ENCODE results near the gene DGCR6L. TPM values are rescaled to one million over a fixed set of nuclear protein-coding genes. Genes with fewer than 3 reads are reported as not detected.
"Not testable (repeated sequence)": the region's sequence is repeated elsewhere in the genome, so short reads cannot be mapped to it uniquely, and the experiment has no call there.

DGCR6L gene
- total and polyA plus RNA-seq, 3 experiments from 2014 or later: 46.8 to 150 (median 48.4) TPM

GRCh38 chr22:20289182-20290044, 30.4 kb downstream of the DGCR6L start:
- H3K27ac Mint-ChIP-seq, POLR2A ChIA-PET, DNase-seq: not testable (repeated sequence)

GRCh38 chr22:20286784-20287423, 33.0 kb downstream of the DGCR6L start:
- H3K9me3 Mint-ChIP-seq; H3K4me1 ChIP-seq (ENCODE audit: insufficient read depth, low read length); H3K36me3 Mint-ChIP-seq; H3K27me3 ChIP-seq (ENCODE audit: insufficient read depth, low read length, poor library complexity, severe bottlenecking); H3K4me1 Mint-ChIP-seq; H3K27ac Mint-ChIP-seq; H3K4me3 Mint-ChIP-seq; DNase-seq; POLR2A ChIA-PET; H3K36me3 ChIP-seq (ENCODE audit: insufficient read depth, low read length); H3K4me3 ChIP-seq (ENCODE audit: low read length); H3K27me3 Mint-ChIP-seq; H3K27ac ChIP-seq (ENCODE audit: low read depth, low read length); H3K9me3 ChIP-seq (ENCODE audit: low read length): not testable (repeated sequence)
- CTCF ChIA-PET: interaction anchor here (1.1 to 1.2 kb wide), 2 partner anchors 130 to 316 kb away, joined by 3 to 14 read pairs; no protein-coding TSS in a partner anchor

More at GRCh38 chr22:20289182-20290044, 30.4 kb downstream of the DGCR6L start:
- H3K27ac ChIP-seq (ENCODE audit: low read depth, low read length); H3K4me3 Mint-ChIP-seq; H3K4me3 ChIP-seq (ENCODE audit: low read length); H3K9me3 Mint-ChIP-seq; H3K4me1 ChIP-seq (ENCODE audit: insufficient read depth, low read length); H3K36me3 Mint-ChIP-seq; CTCF ChIA-PET; H3K27me3 Mint-ChIP-seq; H3K4me1 Mint-ChIP-seq; H3K9me3 ChIP-seq (ENCODE audit: low read length); H3K27me3 ChIP-seq (ENCODE audit: insufficient read depth, low read length, poor library complexity, severe bottlenecking); H3K36me3 ChIP-seq (ENCODE audit: insufficient read depth, low read length): not testable (repeated sequence)

- H3K9me3 ChIP-seq (ENCODE audit: low read length); H3K9me3 Mint-ChIP-seq; H3K27ac Mint-ChIP-seq; H3K36me3 ChIP-seq (ENCODE audit: insufficient read depth, low read length); H3K27ac ChIP-seq (ENCODE audit: low read depth, low read length); H3K36me3 Mint-ChIP-seq; H3K4me3 Mint-ChIP-seq; H3K4me1 Mint-ChIP-seq; H3K4me3 ChIP-seq (ENCODE audit: low read length); POLR2A ChIA-PET; DNase-seq; H3K27me3 Mint-ChIP-seq; H3K27me3 ChIP-seq (ENCODE audit: insufficient read depth, low read length, poor library complexity, severe bottlenecking); H3K4me1 ChIP-seq (ENCODE audit: insufficient read depth, low read length): not testable (repeated sequence)
- CTCF ChIA-PET: interaction anchor here (1.1 to 1.2 kb wide), 2 partner anchors 129 to 315 kb away, joined by 3 to 14 read pairs; no protein-coding TSS in a partner anchor
Observed at GRCh38 chr22:20286312-20286660, 33.6 kb downstream of the DGCR6L start.

- H3K36me3 ChIP-seq (ENCODE audit: insufficient read depth, low read length); H3K4me3 ChIP-seq (ENCODE audit: low read length); H3K4me1 ChIP-seq (ENCODE audit: insufficient read depth, low read length); H3K4me1 Mint-ChIP-seq; H3K4me3 Mint-ChIP-seq; H3K27ac Mint-ChIP-seq; H3K27me3 Mint-ChIP-seq; H3K36me3 Mint-ChIP-seq; H3K27me3 ChIP-seq (ENCODE audit: insufficient read depth, low read length, poor library complexity, severe bottlenecking); H3K9me3 Mint-ChIP-seq; H3K9me3 ChIP-seq (ENCODE audit: low read length); POLR2A ChIA-PET; H3K27ac ChIP-seq (ENCODE audit: low read depth, low read length): not testable (repeated sequence)
- DNase-seq: peak; percentile 65 to 83 (median 68)
- CTCF ChIA-PET: interaction anchor here (0.7 to 3.0 kb wide), 5 partner anchors 39 to 315 kb away, joined by 3 to 23 read pairs (median 6); no protein-coding TSS in a partner anchor
Observed at GRCh38 chr22:20285473-20286311, 34.2 kb downstream of the DGCR6L start.

GRCh38 chr22:20284471-20285086, 35.3 kb downstream of the DGCR6L start:
- no peak overlapping the region for H3K27ac ChIP-seq (ENCODE audit: low read depth, low read length)
- Mint-ChIP-seq H3K27me3 (peaks cover 1 to 2% of the 10 kb centered on the region in 2 donors), H3K36me3 (no peaks in the 10 kb centered on the region), H3K4me3 (no peak overlapping the region), H3K27ac (no peak overlapping the region), H3K9me3 (no peaks in the 10 kb centered on the region), H3K4me1 (peaks cover 0 to under 1% (median under 1%) of the 10 kb centered on the region in 3 donors)
- H3K9me3 ChIP-seq (ENCODE audit: low read length): no peaks in the 10 kb centered on the region
- no peak overlapping the region for H3K4me3 ChIP-seq (ENCODE audit: low read length)
- no peaks in the 10 kb centered on the region for H3K4me1 ChIP-seq (ENCODE audit: insufficient read depth, low read length)
- DNase-seq: no peak
- H3K36me3 ChIP-seq (ENCODE audit: insufficient read depth, low read length): no peaks in the 10 kb centered on the region
- POLR2A ChIA-PET: no interaction called here
- H3K27me3 ChIP-seq (ENCODE audit: insufficient read depth, low read length, poor library complexity, severe bottlenecking): peaks cover under 1% of the 10 kb centered on the region
- CTCF ChIA-PET: interaction anchor here (0.8 to 3.0 kb wide), 5 partner anchors 16 to 133 kb away, joined by 3 to 23 read pairs (median 5); partner anchors contain the start of gene CCDC188

- no peaks in the 10 kb centered on the region for H3K9me3 ChIP-seq (ENCODE audit: low read length)
- no peaks in the 10 kb centered on the region for H3K36me3 ChIP-seq (ENCODE audit: insufficient read depth, low read length)
- Mint-ChIP-seq H3K4me3 (no peak overlapping the region), H3K27me3 (peaks cover 2 to 3% of the 10 kb centered on the region in 2 donors), H3K36me3 (no peaks in the 10 kb centered on the region), H3K4me1 (peaks cover 0 to 3% (median 2%) of the 10 kb centered on the region in 3 donors), H3K27ac (no peak overlapping the region), H3K9me3 (no peaks in the 10 kb centered on the region)
- DNase-seq: no peak
- POLR2A ChIA-PET: no interaction called here
- H3K27ac ChIP-seq (ENCODE audit: low read depth, low read length): no peak overlapping the region
- H3K4me1 ChIP-seq (ENCODE audit: insufficient read depth, low read length): no peaks in the 10 kb centered on the region
- H3K27me3 ChIP-seq (ENCODE audit: insufficient read depth, low read length, poor library complexity, severe bottlenecking): no peaks in the 10 kb centered on the region
- CTCF ChIA-PET: interaction anchor here (0.9 to 3.0 kb wide), 3 partner anchors 15 to 127 kb away, joined by 3 to 23 read pairs (median 5); no protein-coding TSS in a partner anchor
- H3K4me3 ChIP-seq (ENCODE audit: low read length): no peak overlapping the region
Observed at GRCh38 chr22:20283674-20284066, 36.2 kb downstream of the DGCR6L start.

- Histone ChIP-seq H3K27me3 (ENCODE audit: insufficient read depth, low read length, poor library complexity, severe bottlenecking) (no peaks in the 10 kb centered on the region), H3K27ac (ENCODE audit: low read depth, low read length) (no peak overlapping the region), H3K4me3 (ENCODE audit: low read length) (no peak overlapping the region), H3K9me3 (ENCODE audit: low read length) (no peaks in the 10 kb centered on the region), H3K4me1 (ENCODE audit: insufficient read depth, low read length) (no peaks in the 10 kb centered on the region), H3K36me3 (ENCODE audit: insufficient read depth, low read length) (no peaks in the 10 kb centered on the region)
- H3K27me3 Mint-ChIP-seq: peaks cover 2 to 3% of the 10 kb centered on the region in 2 donors
- H3K27ac Mint-ChIP-seq: no peak overlapping the region
- ChIA-PET POLR2A (no interaction called here), CTCF (interaction anchor here (3.0 kb wide), 1 partner anchor 127 kb away, joined by 23 read pairs; no protein-coding TSS in a partner anchor)
- no peak overlapping the region for H3K4me3 Mint-ChIP-seq
- H3K36me3 Mint-ChIP-seq: no peaks in the 10 kb centered on the region
- peaks cover 0 to 3% (median 2%) of the 10 kb centered on the region in 3 donors for H3K4me1 Mint-ChIP-seq
- DNase-seq: no peak
- no peaks in the 10 kb centered on the region for H3K9me3 Mint-ChIP-seq
Observed at GRCh38 chr22:20282901-20283673, 36.8 kb downstream of the DGCR6L start.
